B cell (primary cell): ENCODE results near the gene KIF23.

Experiments
- EZH2 ChIP-seq: IDR thresholded peaks from 2 replicates; pipeline ENCODE4 v1.6.1; 2012; ENCODE audit warnings: borderline replicate concordance, low read depth, mild to moderate bottlenecking, moderate library complexity, low read length; ENCODE audit not compliant: insufficient read depth, poor library complexity, severe bottlenecking
- TF ChIP-seq, protein P1 (sequence below): fragments of 200-600 bp; IDR thresholded peaks from one replicate; pipeline ENCODE4 v1.8.0; 2022; ENCODE audit warnings: antibody characterized with exemption, mild to moderate bottlenecking

- TF ChIP-seq, protein P1, sequence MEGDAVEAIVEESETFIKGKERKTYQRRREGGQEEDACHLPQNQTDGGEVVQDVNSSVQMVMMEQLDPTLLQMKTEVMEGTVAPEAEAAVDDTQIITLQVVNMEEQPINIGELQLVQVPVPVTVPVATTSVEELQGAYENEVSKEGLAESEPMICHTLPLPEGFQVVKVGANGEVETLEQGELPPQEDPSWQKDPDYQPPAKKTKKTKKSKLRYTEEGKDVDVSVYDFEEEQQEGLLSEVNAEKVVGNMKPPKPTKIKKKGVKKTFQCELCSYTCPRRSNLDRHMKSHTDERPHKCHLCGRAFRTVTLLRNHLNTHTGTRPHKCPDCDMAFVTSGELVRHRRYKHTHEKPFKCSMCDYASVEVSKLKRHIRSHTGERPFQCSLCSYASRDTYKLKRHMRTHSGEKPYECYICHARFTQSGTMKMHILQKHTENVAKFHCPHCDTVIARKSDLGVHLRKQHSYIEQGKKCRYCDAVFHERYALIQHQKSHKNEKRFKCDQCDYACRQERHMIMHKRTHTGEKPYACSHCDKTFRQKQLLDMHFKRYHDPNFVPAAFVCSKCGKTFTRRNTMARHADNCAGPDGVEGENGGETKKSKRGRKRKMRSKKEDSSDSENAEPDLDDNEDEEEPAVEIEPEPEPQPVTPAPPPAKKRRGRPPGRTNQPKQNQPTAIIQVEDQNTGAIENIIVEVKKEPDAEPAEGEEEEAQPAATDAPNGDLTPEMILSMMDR: no peak
- no peak for TF ChIP-seq EZH2
Observed at GRCh38 chr15:69408841-69409240, 5.3 kb upstream of the KIF23 start.
